ENCODE data around the gene TRRAP.

GRCh38 chr7:98923512-98923911, 45.2 kb downstream of the TRRAP start:
- TF ChIP-seq POLR2A (IDR thresholded peaks at IDR 0.05; ENCODE audit: low read length) (no peak), REST (IDR thresholded peaks at IDR 0.05) (no peak), CEBPB (IDR thresholded peaks at IDR 0.05) (no peak), CTCF (IDR thresholded peaks at IDR 0.05) (no peak), RAD21 (conservative IDR thresholded peaks at IDR 0.05 in 1 of 2, IDR thresholded peaks at IDR 0.05 in 1 of 2) (no peak), POLR2AphosphoS2 (conservative IDR thresholded peaks at IDR 0.05; ENCODE audit: low read length) (no peak), RFX5 (IDR thresholded peaks at IDR 0.05) (no peak), BHLHE40 (IDR thresholded peaks at IDR 0.05; ENCODE audit: low read depth, low read length) (no peak)
